H1 (cell line): ENCODE measurements around the gene SIKE1. TPM values are rescaled to one million over a fixed set of nuclear protein-coding genes. Genes with fewer than 3 reads are reported as not detected.

Experiments used
- polyA plus RNA-seq, 7 experiments: library from polyadenylated mRNA; depleted of rRNA in 3 of 7; stranded (reverse) in 5 of 7; unstranded in 2 of 7; fragments of >200 nt in 5 of 7; fragments of 200-250 nt in 2 of 7; gene quantifications; 1 replicate in 5 of 7; 2 replicates in 1 of 7; 4 replicates in 1 of 7; pipeline versions ENCODE4 v1.2.1 to v1.2.3, GENCODE V29; 2011 to 2013; ENCODE audit warnings: missing spikeins in 2 of 7, mixed read lengths in 2 of 7
- small RNA-seq: library from polyadenylated mRNA; stranded (forward); fragments of <200 nt; extraction: miRNeasy Mini kit (QIAGEN cat#:217004); gene quantifications from one replicate; pipeline ENCODE3, GENCODE V24; 2013; ENCODE audit not compliant: insufficient read depth
- total RNA-seq: library from RNA; stranded (reverse); fragmentation: NEBNext Ultra II Directional; extraction: Animal tissue kit (Norgen Biotek cat#: 25700); gene quantifications from 2 replicates; pipeline ENCODE4 v1.2.1, GENCODE V29; 2021

Gene SIKE1
- total and polyA plus RNA-seq, 2 of the 8 experiments (the other 6 are each of a cell fraction or from before 2014, with no cell fraction given) = 20.5 to 79.9 TPM

Small RNA genes within 50 kb of the gene (small RNA-seq; reads per million reads assigned to genes)
- not detected for gene RNY1P13

Other genes with a start within 250 kb of the SIKE1 start
- 52.2 and 55.7 TPM in 2 replicates for gene BCAS2, start 199.1 kb downstream of the SIKE1 start, total RNA-seq
- gene BCAS2, start 199.1 kb downstream of the SIKE1 start, polyA plus RNA-seq (2011; rRNA removed) = 11.9 and 18.0 TPM in 2 replicates
- 4.1 and 5.5 TPM in 2 replicates for gene DENND2C, start 110.6 kb downstream of the SIKE1 start, total RNA-seq
- gene DENND2C, start 110.6 kb downstream of the SIKE1 start, polyA plus RNA-seq (2011; rRNA removed) = 0.96 and 1.8 TPM in 2 replicates
- not detected in 2 replicates for gene AMPD1, start 85.1 kb downstream of the SIKE1 start, total RNA-seq
- not detected in 2 replicates for gene AMPD1, start 85.1 kb downstream of the SIKE1 start, polyA plus RNA-seq (2011; rRNA removed)
- 63.2 and 65.1 TPM in 2 replicates for gene NRAS, start 63.9 kb downstream of the SIKE1 start, total RNA-seq
- 13.8 and 24.5 TPM in 2 replicates for gene NRAS, start 63.9 kb downstream of the SIKE1 start, polyA plus RNA-seq (2011; rRNA removed)
- 635 and 641 TPM in 2 replicates for gene CSDE1, start 22.7 kb downstream of the SIKE1 start, total RNA-seq
- 96.7 and 149 TPM in 2 replicates for gene CSDE1, start 22.7 kb downstream of the SIKE1 start, polyA plus RNA-seq (2011; rRNA removed)
- gene SYCP1, start 74.2 kb upstream of the SIKE1 start, total RNA-seq = 0.11 and 0.44 TPM in 2 replicates
- gene SYCP1, start 74.2 kb upstream of the SIKE1 start, polyA plus RNA-seq (2011; rRNA removed) = 0.26 TPM in 1 of 2 replicates, not detected in the other
- gene TSHB, start 249.1 kb upstream of the SIKE1 start, total RNA-seq = not detected in 2 replicates
- not detected in 2 replicates for gene TSHB, start 249.1 kb upstream of the SIKE1 start, polyA plus RNA-seq (2011; rRNA removed)